Subcutaneous adipose tissue (tissue), 4 donors: Measurements from ENCODE around the gene EMD. TPM values are rescaled to one million over a fixed set of nuclear protein-coding genes. Genes with fewer than 3 reads are reported as not detected.

Experiments
- total RNA-seq, 4 donors: library from RNA; depleted of rRNA; stranded (reverse); fragments of >200 nt; gene quantifications; one replicate each; pipeline ENCODE4 v1.1.0, GENCODE V29; 2016
- TF ChIP-seq, protein P1 (sequence below): fragments of 450-650 bp; IDR thresholded peaks from one replicate; pipeline ENCODE4 v1.5.1; 2016; ENCODE audit warnings: low read depth, mild to moderate bottlenecking, control low read depth, antibody characterized with exemption, moderate library complexity

The EMD gene
- total RNA-seq, 4 donors from 2014 or later: 27.6 to 37.9 (median 30.2) TPM

DNA sequence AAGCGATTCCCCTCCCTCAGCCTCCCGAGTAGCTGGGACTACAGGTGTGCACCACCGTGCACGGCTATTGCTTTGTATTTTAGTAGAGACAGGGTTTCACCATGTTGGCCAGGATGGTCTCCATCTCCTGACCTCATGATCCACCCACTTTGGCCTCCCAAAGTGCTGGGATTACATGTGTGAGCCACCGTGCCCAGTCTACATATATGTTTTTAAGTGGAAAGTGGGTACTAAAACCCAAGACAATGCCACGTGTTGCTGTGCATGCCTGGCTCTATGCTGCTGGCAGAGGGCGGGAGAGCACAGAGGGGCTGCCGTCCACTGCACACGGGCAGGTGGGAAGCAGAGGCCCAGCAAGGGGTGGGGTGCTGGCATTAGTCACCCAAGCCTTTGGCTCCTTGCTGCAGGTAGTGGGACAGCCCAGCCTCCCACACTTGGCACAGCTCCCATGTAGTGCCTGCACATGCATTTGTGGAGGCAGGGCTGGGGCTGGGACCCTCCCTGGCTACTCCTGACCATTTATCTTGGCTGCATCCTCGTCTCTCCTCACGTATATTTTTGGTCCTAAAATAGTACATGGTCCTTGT lies 3.5 kb downstream of the EMD start:
- TF ChIP-seq, protein P1, sequence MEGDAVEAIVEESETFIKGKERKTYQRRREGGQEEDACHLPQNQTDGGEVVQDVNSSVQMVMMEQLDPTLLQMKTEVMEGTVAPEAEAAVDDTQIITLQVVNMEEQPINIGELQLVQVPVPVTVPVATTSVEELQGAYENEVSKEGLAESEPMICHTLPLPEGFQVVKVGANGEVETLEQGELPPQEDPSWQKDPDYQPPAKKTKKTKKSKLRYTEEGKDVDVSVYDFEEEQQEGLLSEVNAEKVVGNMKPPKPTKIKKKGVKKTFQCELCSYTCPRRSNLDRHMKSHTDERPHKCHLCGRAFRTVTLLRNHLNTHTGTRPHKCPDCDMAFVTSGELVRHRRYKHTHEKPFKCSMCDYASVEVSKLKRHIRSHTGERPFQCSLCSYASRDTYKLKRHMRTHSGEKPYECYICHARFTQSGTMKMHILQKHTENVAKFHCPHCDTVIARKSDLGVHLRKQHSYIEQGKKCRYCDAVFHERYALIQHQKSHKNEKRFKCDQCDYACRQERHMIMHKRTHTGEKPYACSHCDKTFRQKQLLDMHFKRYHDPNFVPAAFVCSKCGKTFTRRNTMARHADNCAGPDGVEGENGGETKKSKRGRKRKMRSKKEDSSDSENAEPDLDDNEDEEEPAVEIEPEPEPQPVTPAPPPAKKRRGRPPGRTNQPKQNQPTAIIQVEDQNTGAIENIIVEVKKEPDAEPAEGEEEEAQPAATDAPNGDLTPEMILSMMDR: no peak

DNA sequence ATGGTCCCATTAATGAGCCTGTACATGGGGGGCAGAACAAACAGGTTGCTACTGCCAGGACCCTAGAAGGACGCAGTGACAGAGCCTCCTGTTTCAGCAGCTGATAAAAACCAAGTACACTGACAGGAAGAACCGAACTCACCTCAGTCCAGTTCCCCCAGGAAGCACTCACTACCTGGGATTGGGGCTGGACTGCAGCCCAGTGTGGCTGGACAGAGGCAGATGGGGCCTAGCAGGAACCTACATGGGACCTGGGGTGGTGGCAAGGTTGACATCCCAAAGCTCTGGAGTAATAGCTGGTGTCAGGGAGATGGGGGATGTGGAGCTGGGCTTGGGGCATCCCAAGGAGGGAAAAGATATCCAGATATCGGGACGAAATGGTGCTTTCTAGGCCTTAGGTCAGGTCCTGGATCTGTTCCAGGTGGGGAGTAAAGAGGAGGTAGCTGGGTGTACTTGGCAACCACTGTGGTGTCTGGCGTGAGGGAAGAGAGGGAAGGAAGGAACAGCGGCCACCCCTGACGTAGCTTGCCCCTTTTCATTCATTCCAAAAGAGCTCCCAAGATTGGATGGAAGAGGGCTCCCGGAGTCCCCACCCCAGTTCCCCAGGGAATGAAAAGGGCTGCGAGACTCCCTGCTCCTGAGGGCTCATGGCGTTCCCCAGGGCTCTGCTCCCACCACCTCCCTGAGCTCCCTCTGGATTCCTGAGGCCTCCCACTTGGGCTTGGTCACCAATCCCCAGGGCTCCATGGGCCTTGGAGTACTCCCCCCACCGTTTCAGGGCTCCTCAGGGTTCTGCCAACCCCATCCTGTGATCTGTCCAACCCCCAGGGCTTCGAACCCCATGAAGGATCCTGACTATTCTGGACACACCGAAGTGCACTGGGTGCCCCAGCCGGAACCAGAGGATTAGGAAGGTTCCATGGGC lies 4.5 kb downstream of the EMD start:
- TF ChIP-seq, protein P1: no peak

DNA sequence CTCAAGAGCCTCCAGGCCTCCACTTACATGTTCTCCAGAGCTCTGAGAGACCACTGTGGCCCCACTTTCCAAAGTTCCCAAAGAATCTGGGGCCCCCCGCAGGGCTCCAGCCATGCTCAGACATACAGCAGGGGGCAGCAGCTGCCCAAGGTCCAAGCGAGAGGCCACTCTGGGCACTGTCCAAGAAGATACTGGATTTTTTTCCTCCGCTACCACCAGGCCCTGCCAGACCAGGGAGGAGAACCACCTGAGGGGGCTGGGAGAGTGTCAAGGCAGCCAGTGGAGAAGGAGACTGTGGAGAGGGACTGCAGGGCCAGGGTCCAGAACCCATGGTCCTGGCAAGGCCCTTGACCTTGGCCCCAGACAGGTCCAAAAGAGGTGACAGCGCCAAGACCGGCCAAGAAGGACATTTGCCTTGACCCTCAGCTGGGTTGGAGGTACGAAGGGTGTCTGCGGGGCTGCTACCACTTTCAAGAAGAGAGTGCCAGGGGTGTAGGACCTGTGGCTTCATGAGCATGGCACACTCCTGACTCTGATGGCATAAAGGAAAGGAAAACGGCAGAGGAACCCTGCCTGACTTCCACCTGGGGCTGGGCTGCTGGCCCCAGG lies 5.3 kb downstream of the EMD start:
- TF ChIP-seq, protein P1: no peak

DNA sequence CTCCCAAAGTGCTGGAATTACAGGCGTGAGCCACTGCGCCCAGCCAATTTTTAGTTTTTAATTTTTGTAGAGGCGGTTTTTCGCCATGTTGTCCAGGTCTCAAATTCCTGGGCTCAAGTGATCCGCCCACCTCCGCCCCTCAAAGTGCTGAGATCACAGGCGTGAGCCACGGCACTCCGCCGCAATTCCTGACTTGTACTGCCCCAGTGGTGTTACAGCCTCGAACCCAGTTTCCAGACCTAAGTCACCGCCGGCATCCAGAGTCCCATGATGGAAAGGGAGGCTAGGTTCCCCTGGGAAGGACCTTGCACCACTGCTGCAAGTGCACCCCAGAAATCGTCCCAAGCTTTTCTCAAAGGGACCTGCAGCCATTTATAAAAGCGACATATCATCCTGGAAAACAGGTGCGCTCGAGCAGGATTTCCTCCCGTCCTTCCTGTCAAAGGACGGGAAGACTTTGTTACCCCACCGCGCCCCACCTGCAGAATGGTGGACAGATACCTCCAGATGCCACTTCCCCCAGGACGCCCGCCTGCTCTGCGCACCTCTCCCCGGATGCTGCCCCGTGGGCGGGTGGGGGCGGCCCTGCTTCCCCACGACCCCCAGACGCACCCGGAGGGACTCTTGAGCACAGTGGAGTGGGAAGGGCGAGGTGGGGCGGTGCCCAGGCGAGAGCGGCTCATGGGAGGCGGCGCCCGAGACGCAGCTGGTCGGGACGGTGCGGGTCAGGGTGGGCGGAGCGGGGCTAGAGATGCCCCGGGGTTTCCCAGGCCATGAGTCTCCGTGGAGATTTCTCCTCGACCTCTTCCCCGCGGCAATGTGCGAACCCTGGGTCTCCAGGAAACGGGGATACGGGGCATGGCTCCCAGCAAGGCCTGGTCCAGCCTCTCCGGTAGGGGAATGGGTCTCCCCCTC lies 18.1 kb downstream of the EMD start:
- TF ChIP-seq, protein P1: no peak

DNA sequence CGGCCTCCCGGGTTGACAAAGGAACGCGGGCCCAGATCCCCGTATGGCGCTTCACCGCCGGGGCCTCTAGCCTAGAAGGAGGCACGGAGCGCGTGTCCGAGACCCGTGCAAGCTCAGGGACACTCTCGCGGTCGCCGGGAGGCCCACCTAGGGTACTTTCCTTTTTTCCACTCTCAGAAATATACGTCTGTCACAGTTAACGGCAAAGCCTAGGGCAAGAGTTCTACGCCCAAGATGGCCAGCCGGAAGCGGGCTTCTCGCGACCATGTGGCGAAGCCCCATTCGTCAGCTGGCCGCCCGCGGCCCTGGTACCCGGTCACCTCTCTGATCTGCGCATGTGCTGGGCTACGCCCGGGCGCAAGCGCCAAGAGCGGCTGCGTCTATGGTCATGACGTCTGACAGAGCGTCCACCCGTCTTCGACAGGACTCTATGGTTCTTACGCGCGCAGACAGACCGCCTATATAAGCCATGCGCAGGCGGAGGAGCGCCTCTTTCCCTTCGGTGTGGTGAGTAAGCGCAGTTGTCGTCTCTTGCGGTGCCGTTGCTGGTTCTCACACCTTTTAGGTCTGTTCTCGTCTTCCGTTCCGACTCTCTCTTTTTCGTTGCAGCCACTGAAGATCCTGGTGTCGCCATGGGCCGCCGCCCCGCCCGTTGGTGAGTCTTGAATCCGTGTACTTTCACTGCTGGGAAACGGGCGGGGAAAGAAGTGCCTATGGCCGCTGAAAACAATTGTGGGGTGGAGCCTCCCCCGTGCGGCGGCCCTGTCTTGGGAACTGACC lies 19.0 kb downstream of the EMD start, which contains the start of gene RPL10:
Gene RPL10, plus strand, starts transcription at position 490 of the 780 bp plus-strand sequence. Its CDS starts 143 bp downstream, at position 633.
- TF ChIP-seq, protein P1: no peak

DNA sequence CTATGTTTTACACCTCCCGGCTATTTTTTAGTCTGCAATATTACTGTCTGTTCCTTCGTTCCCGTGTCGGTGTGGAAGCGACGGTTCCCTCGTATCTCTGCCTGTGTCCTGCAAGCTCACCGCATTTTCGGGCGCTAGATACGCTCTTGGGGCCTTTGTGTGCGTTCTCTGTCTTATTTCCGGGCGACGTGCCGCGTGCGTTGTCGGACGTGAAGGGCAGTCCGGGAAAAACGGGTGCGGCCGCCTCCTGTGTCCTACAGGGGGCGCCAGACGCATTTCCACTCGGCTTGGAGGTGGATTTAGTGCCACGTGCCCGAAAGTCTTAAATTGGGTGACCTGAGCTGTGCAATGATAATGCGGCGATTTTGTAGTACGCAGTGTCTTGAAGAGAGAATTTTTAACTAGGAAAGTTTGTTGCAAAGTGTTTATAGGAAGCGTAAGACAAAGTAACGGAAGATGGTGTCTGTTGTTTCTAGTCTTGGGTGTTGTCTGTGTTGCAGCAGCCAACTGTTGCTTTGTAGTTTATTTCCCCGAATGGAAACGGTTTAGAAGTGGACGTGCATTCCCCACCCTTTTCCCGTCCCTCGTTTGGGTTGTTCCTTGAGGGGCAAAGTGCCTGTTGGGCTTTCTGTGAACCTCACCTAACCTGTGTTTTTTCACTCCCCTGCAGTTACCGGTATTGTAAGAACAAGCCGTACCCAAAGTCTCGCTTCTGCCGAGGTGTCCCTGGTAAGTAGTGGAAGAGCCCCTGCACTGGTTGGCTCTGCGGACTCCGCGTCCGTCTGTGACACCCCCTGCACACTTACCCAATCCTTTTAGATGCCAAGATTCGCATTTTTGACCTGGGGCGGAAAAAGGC lies 19.8 kb downstream of the EMD start:
- TF ChIP-seq, protein P1: no peak
